Panc1 (cell line): ENCODE data around the gene GALNT1.

ENCODE experiments used
- POLR2AphosphoS5 ChIP-seq: IDR thresholded peaks from 2 replicates; pipeline ENCODE4 v1.6.1; 2012; ENCODE audit warnings: mild to moderate bottlenecking, low read depth, low read length, moderate library complexity
- TCF7L2 ChIP-seq: IDR thresholded peaks from 2 replicates; pipeline ENCODE4 v1.6.1; 2011; ENCODE audit warnings: mild to moderate bottlenecking, low read depth, low read length, inconsistent platforms
- TF ChIP-seq, protein P1 (sequence below): fragments of 450-650 bp; IDR thresholded peaks from 2 replicates; pipeline ENCODE4 v1.5.1; 2017; ENCODE audit warnings: mild to moderate bottlenecking
- TF ChIP-seq, protein P2 (sequence below), 2 experiments: IDR thresholded peaks; 2 replicates each; pipeline ENCODE4 v1.6.1; 2011 to 2012; ENCODE audit warnings: low read depth in 2 of 2, control low read depth in 1 of 2, low read length in 1 of 2, mild to moderate bottlenecking in 1 of 2, moderate library complexity in 1 of 2; ENCODE audit not compliant: insufficient read depth in 1 of 2

DNA sequence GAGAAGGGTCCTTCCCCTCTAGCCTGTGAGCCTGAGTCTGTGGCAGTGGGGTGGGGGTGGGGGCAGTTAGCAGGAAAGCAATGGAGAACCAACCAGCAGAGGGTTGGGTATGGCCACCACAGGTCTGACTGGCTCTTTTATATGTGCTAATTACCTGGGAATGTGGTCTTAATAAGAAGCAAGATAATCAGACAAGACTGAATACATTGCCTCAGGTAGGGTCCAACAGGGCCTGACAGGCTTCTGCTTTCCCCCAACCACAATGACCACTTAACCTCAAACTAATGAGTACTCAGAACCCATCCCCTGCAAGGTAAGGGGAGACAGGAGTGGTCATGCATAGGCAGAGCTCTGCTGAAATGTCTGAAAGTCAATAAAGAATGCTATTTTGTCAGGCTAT lies 39.2 kb upstream of the GALNT1 start:
- TF ChIP-seq, protein P1, sequence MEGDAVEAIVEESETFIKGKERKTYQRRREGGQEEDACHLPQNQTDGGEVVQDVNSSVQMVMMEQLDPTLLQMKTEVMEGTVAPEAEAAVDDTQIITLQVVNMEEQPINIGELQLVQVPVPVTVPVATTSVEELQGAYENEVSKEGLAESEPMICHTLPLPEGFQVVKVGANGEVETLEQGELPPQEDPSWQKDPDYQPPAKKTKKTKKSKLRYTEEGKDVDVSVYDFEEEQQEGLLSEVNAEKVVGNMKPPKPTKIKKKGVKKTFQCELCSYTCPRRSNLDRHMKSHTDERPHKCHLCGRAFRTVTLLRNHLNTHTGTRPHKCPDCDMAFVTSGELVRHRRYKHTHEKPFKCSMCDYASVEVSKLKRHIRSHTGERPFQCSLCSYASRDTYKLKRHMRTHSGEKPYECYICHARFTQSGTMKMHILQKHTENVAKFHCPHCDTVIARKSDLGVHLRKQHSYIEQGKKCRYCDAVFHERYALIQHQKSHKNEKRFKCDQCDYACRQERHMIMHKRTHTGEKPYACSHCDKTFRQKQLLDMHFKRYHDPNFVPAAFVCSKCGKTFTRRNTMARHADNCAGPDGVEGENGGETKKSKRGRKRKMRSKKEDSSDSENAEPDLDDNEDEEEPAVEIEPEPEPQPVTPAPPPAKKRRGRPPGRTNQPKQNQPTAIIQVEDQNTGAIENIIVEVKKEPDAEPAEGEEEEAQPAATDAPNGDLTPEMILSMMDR: no peak
- TF ChIP-seq POLR2AphosphoS5 (no peak), TCF7L2 (no peak)
- TF ChIP-seq, protein P2, sequence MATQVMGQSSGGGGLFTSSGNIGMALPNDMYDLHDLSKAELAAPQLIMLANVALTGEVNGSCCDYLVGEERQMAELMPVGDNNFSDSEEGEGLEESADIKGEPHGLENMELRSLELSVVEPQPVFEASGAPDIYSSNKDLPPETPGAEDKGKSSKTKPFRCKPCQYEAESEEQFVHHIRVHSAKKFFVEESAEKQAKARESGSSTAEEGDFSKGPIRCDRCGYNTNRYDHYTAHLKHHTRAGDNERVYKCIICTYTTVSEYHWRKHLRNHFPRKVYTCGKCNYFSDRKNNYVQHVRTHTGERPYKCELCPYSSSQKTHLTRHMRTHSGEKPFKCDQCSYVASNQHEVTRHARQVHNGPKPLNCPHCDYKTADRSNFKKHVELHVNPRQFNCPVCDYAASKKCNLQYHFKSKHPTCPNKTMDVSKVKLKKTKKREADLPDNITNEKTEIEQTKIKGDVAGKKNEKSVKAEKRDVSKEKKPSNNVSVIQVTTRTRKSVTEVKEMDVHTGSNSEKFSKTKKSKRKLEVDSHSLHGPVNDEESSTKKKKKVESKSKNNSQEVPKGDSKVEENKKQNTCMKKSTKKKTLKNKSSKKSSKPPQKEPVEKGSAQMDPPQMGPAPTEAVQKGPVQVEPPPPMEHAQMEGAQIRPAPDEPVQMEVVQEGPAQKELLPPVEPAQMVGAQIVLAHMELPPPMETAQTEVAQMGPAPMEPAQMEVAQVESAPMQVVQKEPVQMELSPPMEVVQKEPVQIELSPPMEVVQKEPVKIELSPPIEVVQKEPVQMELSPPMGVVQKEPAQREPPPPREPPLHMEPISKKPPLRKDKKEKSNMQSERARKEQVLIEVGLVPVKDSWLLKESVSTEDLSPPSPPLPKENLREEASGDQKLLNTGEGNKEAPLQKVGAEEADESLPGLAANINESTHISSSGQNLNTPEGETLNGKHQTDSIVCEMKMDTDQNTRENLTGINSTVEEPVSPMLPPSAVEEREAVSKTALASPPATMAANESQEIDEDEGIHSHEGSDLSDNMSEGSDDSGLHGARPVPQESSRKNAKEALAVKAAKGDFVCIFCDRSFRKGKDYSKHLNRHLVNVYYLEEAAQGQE (IDR thresholded peaks at IDR 0.05; ENCODE audit: insufficient read depth in 1 of 2, low read depth in 2 of 2, low read length in 1 of 2): no peak
